BJ (cell line): ENCODE data around the gene ZNF578. TPM values are rescaled to one million over a fixed set of nuclear protein-coding genes. Genes with fewer than 3 reads are reported as not detected.
"Not testable (repeated sequence)": the region's sequence is repeated elsewhere in the genome, so short reads cannot be mapped to it uniquely, and the experiment has no call there.

Experiments used
- CTCF ChIA-PET: fragments of 350-600 bp; formaldehyde crosslinking; extraction: SDS; loops from one replicate; lab custom pipeline; 2021; ENCODE audit warnings: antibody characterized with exemption, inconsistent platforms; lab: Yijun Ruan, JAX
- POLR2A ChIA-PET: fragments of 300-600 bp; sonication (Branson Sonifier 250); formaldehyde crosslinking; extraction: SDS; loops from one replicate; lab custom pipeline; 2021; ENCODE audit warnings: antibody characterized with exemption; lab: Charles Lee
- DNase-seq: peaks from one replicate; pipeline ENCODE4 v3.0.0-alpha.2; 2011; ENCODE audit warnings: low read depth
- H3K27me3 ChIP-seq: 2 replicates; pipeline ENCODE4 v1.6.0; 2011; ENCODE audit warnings: low read length; ENCODE audit not compliant: control insufficient read depth, insufficient read depth
- H3K36me3 ChIP-seq: 2 replicates; pipeline ENCODE4 v1.5.1; 2011; ENCODE audit warnings: low read length; ENCODE audit not compliant: control insufficient read depth, insufficient read depth
- H3K4me3 ChIP-seq: 2 replicates; pipeline ENCODE4 v1.5.1; 2011; ENCODE audit warnings: low read depth, mild to moderate bottlenecking, control low read depth, low read length
- CTCF ChIP-seq: IDR thresholded peaks from 2 replicates; pipeline ENCODE4 v1.5.1; 2011; ENCODE audit warnings: low read depth, mild to moderate bottlenecking, control low read depth, inconsistent platforms, low read length, moderate library complexity; ENCODE audit not compliant: insufficient read depth
- polyA plus RNA-seq: library from polyadenylated mRNA; depleted of rRNA; stranded (reverse); fragments of >200 nt; gene quantifications from 2 replicates; pipeline ENCODE4 v1.2.3, GENCODE V29; 2011

The ZNF578 gene
- polyA plus RNA-seq, 1 experiment = 0.82 TPM

GRCh38 chr19:52507266-52507665 lies 53.9 kb downstream of the ZNF578 start:
- no peaks in the 10 kb centered on the region; the same call in 1 of the 2 replicates for H3K36me3 ChIP-seq
- POLR2A ChIA-PET = no interaction called here
- DNase-seq = no peak

DNA sequence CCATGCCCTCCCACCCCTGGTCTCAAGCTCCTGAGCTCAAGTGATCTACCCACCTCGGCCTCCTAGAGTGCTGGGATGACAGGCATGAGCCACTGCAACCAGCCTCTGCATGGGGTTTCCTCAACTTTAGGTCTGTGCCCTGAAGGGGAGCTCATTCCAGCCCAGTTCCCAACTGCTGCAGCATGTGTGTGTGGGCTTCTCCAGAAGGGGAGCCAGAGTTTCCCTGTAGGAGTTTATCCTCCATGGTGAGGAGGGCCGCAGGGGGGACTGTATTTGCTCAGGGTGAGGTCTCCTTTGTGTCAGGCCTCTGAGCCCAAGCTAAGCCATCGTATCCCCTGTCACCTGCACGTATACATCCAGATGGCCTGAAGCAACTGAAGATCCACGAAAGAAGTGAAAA lies 62.8 kb downstream of the ZNF578 start:
- TF ChIP-seq CTCF = no peak
- ChIA-PET CTCF (no interaction called here), POLR2A (no interaction called here)
- Histone ChIP-seq H3K36me3 (no peaks in the 10 kb centered on the region; the same call in 1 of the 2 replicates), H3K4me3 (no peak overlapping the region), H3K27me3 (no peaks in the 10 kb centered on the region)
- DNase-seq = no peak

More at GRCh38 chr19:52507266-52507665, 53.9 kb downstream of the ZNF578 start:
- no peaks in the 10 kb centered on the region for H3K27me3 ChIP-seq
- H3K4me3 ChIP-seq = no peak overlapping the region
- CTCF ChIA-PET = no interaction called here
- TF ChIP-seq CTCF = no peak

DNA sequence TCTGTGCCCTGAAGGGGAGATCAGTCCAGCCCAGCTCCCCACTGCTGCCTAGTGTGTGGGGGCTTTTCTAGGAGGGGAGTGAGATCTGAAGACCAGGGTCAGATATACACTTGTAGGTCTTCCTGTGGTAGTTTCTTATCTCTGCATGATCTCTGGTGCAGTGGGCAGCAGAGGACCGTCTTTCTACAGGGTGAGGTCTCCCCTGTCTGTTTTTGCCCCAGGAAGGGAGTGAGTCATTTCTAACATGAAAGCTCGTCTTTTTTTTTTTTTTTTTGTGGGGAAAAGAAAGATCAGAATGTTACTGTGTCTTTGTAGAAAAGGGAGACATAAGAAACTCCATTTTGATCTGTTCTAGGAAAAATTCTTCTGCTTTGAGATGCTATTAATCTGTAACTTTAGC lies 65.3 kb downstream of the ZNF578 start:
- H3K4me3 ChIP-seq = no peak overlapping the region
- ChIA-PET CTCF (no interaction called here), POLR2A (no interaction called here)
- no peak for DNase-seq
- H3K27me3 ChIP-seq = no peaks in the 10 kb centered on the region
- H3K36me3 ChIP-seq = no peaks in the 10 kb centered on the region
- no peak for TF ChIP-seq CTCF

DNA sequence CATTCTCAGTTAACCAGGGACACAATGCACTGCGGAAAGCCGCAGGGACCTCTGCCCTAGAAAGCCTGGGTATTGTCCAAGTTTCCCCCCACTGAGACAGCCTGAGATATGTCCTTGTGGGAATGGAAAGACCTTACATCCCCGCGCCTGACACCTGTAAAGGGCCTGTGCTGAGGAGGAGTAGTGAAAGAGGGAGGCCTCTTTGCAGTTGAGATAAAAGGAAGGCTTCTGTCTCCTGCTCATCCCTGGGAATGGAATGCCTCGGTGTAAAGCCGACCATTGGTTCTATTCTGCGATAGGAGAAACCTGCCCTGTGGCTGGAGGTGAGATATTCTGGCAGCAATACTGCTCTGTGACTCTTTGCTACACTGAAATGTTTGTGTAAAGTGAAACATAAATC lies 65.8 kb downstream of the ZNF578 start:
- H3K27me3 ChIP-seq, CTCF ChIA-PET, H3K4me3 ChIP-seq, H3K36me3 ChIP-seq, DNase-seq, POLR2A ChIA-PET: not testable (repeated sequence)

- Histone ChIP-seq H3K27me3 (no peaks in the 10 kb centered on the region), H3K4me3 (no peak overlapping the region), H3K36me3 (no peaks in the 10 kb centered on the region)
- no peak for DNase-seq
- ChIA-PET CTCF (no interaction called here), POLR2A (no interaction called here)
- no peak for TF ChIP-seq CTCF
Observed at GRCh38 chr19:52520013-52520412, 66.7 kb downstream of the ZNF578 start.

GRCh38 chr19:52522551-52522950 lies 69.2 kb downstream of the ZNF578 start:
- Histone ChIP-seq H3K36me3 (no peaks in the 10 kb centered on the region), H3K4me3 (no peak overlapping the region), H3K27me3 (no peaks in the 10 kb centered on the region)
- no peak for DNase-seq
- ChIA-PET CTCF (no interaction called here), POLR2A (no interaction called here)
- no peak for TF ChIP-seq CTCF
